Stimulated activated memory B cell treated with anti-CD40 and anti-IgM and Interleukin-4, amounts not matched to agents 10 μg/mL and 1 μg/mL and 100 μg/mL, for 72 hours (primary cell): ENCODE results near the gene MORN1.

Experiments
- ATAC-seq: fragments of 150-1000 bp; cut with Tn5 transposase; 2 replicates; pipeline ENCODE4 v1.10.0; 2021
- H3K27ac Mint-ChIP-seq: one replicate; pipeline ENCODE4 v1.8.0; 2022; ENCODE audit warnings: mild to moderate bottlenecking, mixed read lengths
- H3K27me3 Mint-ChIP-seq: one replicate; pipeline ENCODE4 v1.8.0; 2022; ENCODE audit warnings: mixed read lengths
- H3K36me3 Mint-ChIP-seq: one replicate; pipeline ENCODE4 v1.8.0; 2022; ENCODE audit warnings: mixed read lengths
- H3K4me1 Mint-ChIP-seq: one replicate; pipeline ENCODE4 v1.8.0; 2022; ENCODE audit warnings: mixed read lengths
- H3K4me3 Mint-ChIP-seq: one replicate; pipeline ENCODE4 v1.8.0; 2022; ENCODE audit warnings: mild to moderate bottlenecking, moderate library complexity, mixed read lengths
- H3K9me3 Mint-ChIP-seq: one replicate; pipeline ENCODE4 v1.8.0; 2022; ENCODE audit warnings: mixed read lengths

Gene MORN1

DNA sequence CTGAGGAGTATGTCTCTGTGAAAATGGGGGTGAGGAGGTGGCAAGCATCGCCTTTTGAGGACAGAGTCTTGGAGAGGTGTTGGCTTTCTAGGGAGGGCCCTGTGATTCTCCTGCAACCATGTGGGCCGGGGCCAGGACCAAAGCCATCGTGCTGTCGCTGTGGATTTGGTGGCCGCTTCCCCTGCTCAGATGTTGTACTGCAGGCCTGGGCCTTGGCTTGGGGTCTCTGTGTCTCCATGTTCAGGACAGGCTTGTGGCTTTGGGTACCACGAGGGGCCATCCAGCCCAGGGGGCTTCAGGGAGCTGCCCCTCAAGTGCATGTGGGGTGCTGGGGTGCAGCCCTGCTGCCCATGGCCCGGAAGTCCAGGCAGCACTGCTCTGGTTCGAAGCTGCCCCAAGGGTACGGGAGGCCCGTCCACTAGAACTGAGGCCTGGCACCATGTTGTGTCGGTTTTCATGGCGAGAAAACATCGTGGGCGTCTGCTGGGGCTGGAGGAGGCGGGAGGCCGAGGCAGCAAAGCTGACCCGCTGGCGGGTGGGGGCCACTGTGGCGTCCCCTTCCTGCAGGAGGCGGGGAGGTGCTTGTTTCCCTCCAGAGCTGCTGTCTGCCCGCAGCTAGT lies 107.9 kb downstream of the MORN1 start:
- Mint-ChIP-seq H3K36me3 (no peaks in the 10 kb centered on the region), H3K4me1 (peaks cover 44% of the 10 kb centered on the region), H3K27ac (no peak overlapping the region), H3K27me3 (no peaks in the 10 kb centered on the region), H3K4me3 (no peak overlapping the region), H3K9me3 (no peaks in the 10 kb centered on the region)
- no peak for ATAC-seq

DNA sequence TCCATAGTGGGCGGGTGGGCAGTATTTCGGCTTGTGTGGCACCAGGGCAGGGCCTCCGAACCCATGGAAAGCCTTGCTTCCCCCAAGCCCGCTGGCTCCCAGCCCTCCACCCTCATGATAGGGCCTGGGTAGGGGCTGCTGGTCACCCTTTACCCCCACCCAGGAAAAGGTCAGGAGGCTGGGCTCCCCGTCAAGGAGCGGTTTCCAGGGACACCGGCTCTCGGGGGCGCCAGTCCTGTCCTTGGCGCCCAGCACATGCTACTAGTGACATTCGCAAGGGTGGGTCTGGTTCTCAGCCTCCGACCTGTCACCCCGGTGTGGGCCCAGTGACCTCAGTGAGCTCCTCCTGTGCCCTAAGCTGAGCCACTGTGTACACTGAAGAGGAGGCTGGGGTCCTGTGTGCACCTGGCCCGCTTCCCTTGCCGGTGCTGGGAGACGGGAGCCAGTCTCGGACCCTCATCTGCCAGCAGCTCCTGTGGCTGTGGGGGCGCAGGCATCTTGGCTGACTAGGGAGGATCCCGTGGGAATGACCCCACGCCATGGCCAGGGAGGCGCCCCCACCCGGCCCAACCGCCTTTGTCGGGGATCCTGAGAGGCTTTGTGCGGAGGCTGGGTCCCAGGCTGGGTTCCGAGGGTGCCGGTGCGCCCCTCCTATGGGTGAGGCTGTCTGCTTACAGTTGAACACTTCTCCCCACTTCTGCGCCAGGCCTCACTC lies 108.6 kb downstream of the MORN1 start:
- Mint-ChIP-seq H3K27ac (no peak overlapping the region), H3K4me3 (no peak overlapping the region), H3K36me3 (peaks cover 1% of the 10 kb centered on the region), H3K4me1 (peaks cover 37% of the 10 kb centered on the region), H3K27me3 (no peaks in the 10 kb centered on the region), H3K9me3 (no peaks in the 10 kb centered on the region)
- no peak for ATAC-seq

DNA sequence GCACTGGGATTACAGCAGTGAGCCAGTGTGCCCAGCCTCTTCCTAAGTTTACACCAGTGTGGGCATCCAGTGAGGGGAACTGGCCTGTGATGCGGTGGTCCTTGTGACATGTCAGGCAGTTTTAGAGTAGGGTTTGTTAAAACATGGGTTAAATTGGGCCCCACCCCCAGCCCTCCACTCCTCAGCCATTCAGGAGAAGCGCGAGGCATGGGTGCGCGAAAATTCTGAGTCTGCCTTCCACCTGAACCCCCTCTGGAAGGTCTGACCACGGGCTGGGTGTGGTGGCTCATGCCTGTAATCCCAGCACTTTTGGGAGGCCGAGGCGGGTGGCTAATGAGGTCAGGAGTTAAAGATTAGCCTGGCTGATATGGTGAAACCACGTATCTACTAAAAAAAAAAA lies 111.5 kb downstream of the MORN1 start:
- peaks cover 14% of the 10 kb centered on the region for H3K36me3 Mint-ChIP-seq
- peak overlapping the region; percentile 22 for H3K27ac Mint-ChIP-seq
- H3K27me3 Mint-ChIP-seq, result no peaks in the 10 kb centered on the region
- no peak for ATAC-seq
- H3K9me3 Mint-ChIP-seq, result no peaks in the 10 kb centered on the region
- H3K4me3 Mint-ChIP-seq, result no peak overlapping the region
- H3K4me1 Mint-ChIP-seq, result peaks cover 46% of the 10 kb centered on the region

- H3K4me1 Mint-ChIP-seq, result peaks cover 46% of the 10 kb centered on the region
- H3K4me3 Mint-ChIP-seq, result no peak overlapping the region
- ATAC-seq, result no peak
- no peaks in the 10 kb centered on the region for H3K27me3 Mint-ChIP-seq
- H3K9me3 Mint-ChIP-seq, result no peaks in the 10 kb centered on the region
- H3K27ac Mint-ChIP-seq, result peak overlapping the region; percentile 22
- peaks cover 14% of the 10 kb centered on the region for H3K36me3 Mint-ChIP-seq
Measured at GRCh38 chr1:2279210-2279639, 112.1 kb downstream of the MORN1 start.

- Mint-ChIP-seq H3K27ac (peak overlapping the region; percentile 22), H3K27me3 (no peaks in the 10 kb centered on the region), H3K36me3 (peaks cover 14% of the 10 kb centered on the region), H3K4me1 (peaks cover 50% of the 10 kb centered on the region), H3K9me3 (no peaks in the 10 kb centered on the region), H3K4me3 (no peak overlapping the region)
- no peak for ATAC-seq
Measured at GRCh38 chr1:2278591-2279209, 112.7 kb downstream of the MORN1 start.

GRCh38 chr1:2277741-2278488 lies 113.4 kb downstream of the MORN1 start:
- H3K27me3 Mint-ChIP-seq, result no peaks in the 10 kb centered on the region
- peaks cover 58% of the 10 kb centered on the region for H3K4me1 Mint-ChIP-seq
- H3K9me3 Mint-ChIP-seq, result no peaks in the 10 kb centered on the region
- H3K4me3 Mint-ChIP-seq, result no peak overlapping the region
- peaks cover 14% of the 10 kb centered on the region for H3K36me3 Mint-ChIP-seq
- H3K27ac Mint-ChIP-seq, result no peak overlapping the region
- ATAC-seq, result no peak

DNA sequence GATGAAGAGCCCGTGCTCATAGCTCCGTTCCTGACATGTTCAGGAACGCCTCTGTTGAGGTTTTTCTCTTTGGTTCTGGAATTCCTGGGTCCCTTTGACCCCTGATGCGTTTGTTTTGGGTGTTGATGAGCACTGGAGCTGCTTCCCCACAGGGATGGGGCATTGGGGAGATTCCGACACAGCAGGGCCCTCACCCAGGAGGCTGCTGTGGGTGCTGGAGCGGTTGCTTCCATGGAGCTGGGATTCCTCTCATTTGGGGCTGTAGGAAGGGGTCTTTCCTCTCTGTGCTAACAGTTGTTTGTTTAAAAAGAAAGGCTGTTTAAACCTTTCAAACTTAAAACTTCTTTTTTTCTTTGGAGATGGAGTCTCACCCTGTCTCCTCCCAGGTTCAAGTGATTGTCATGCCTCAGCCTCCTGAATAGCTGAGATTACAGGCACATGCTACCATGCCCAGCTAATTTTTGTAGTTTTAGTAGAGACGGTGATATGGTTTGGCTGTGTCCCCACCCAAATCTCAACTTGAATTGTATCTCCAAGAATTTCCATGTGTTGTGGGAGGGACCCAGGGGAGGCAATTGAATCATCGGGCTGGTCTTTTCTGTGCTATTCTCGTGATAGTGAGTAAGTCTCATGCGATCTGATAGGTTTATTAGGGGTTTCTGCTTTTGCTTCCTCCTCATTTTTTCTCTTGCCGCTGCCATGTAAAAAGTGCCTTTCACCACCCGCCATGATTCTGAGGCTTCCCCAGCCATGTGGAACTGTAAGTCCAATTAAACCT lies 114.4 kb downstream of the MORN1 start:
- no peaks in the 10 kb centered on the region for H3K9me3 Mint-ChIP-seq
- peaks cover 14% of the 10 kb centered on the region for H3K36me3 Mint-ChIP-seq
- peak overlapping the region; percentile 44 for H3K27ac Mint-ChIP-seq
- no peak for ATAC-seq
- no peaks in the 10 kb centered on the region for H3K27me3 Mint-ChIP-seq
- peaks cover 63% of the 10 kb centered on the region for H3K4me1 Mint-ChIP-seq
- no peak overlapping the region for H3K4me3 Mint-ChIP-seq

GRCh38 chr1:2275796-2276536 lies 115.4 kb downstream of the MORN1 start:
- Mint-ChIP-seq H3K36me3 (peaks cover 14% of the 10 kb centered on the region), H3K4me3 (peak overlapping the region; percentile 5), H3K27me3 (no peaks in the 10 kb centered on the region), H3K9me3 (no peaks in the 10 kb centered on the region), H3K27ac (peak overlapping the region; percentile 44), H3K4me1 (peaks cover 71% of the 10 kb centered on the region)
- peak; percentile 84 for ATAC-seq

DNA sequence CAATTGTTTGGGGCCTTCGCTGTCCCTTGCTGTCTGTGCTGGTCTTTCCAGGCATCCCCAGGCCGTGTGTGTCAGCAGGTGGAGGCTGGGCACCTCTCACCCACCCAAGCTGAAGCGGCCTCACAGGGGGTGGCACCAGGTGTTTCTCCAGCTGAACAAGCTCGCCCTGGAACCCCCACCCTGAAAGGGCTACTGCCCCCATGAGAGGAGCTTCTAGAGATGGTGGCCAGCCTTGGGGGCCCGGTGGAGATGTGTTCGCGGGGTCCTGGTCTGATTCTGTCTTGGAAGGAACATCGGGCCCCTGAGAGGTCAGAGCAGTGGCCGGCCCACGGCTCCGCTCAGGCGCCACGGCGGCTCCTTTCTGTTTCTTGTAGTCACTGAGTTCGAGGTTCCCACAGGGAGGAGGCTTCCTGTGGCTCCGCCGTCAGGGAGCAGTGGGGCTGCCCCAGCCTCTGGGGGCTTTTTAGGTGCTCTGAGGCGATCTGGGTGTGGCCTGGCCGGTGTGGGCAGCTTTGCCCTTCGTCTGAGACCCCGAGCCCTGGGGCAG lies 116.4 kb downstream of the MORN1 start:
- peak overlapping the region; percentile 61 for H3K27ac Mint-ChIP-seq
- H3K36me3 Mint-ChIP-seq, result peaks cover 14% of the 10 kb centered on the region
- H3K9me3 Mint-ChIP-seq, result no peaks in the 10 kb centered on the region
- ATAC-seq, result peak; percentile 52
- H3K27me3 Mint-ChIP-seq, result no peaks in the 10 kb centered on the region
- peak overlapping the region; percentile 5 for H3K4me3 Mint-ChIP-seq
- peaks cover 75% of the 10 kb centered on the region for H3K4me1 Mint-ChIP-seq

GRCh38 chr1:2274231-2274928 lies 117.0 kb downstream of the MORN1 start:
- ATAC-seq, result no peak
- Mint-ChIP-seq H3K9me3 (no peaks in the 10 kb centered on the region), H3K27ac (peak overlapping the region; percentile 61), H3K36me3 (peaks cover 14% of the 10 kb centered on the region), H3K27me3 (no peaks in the 10 kb centered on the region), H3K4me1 (peaks cover 71% of the 10 kb centered on the region), H3K4me3 (peak overlapping the region; percentile 5)

DNA sequence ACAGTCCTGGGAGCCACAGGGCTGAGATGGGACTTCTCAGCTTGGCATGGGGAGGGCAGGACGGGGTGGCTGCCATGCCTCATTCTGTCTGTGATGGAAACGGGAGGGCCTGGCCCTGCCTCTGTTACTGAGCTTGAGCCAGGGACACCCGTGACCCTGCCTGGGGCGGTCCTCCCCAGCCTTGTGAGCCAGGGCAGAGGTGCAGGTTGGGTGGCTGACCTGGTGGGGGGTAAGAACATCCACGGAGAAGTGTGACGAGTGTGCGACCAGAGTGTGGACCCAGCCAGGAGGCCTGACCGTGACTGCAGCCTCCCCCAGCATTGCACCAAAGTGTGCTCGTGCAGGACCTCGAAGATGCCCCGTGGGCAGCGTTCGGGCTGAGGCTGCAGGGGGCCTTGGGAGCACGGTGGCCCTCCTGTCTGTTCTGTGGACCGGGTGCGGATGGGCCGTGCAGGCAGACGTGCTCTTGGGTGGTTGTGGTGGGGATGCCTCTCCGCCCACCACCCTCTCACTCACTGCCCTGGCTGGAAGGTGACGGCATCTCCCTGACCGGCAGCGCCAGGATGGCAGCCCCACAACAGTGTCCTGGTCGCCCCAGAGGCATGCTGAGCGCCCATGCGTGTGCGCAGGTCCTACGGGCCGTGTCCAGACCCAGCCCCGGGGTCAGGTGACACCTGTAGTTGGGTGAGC lies 117.8 kb downstream of the MORN1 start:
- no peak overlapping the region for H3K27ac Mint-ChIP-seq
- peaks cover 17% of the 10 kb centered on the region for H3K36me3 Mint-ChIP-seq
- H3K27me3 Mint-ChIP-seq, result no peaks in the 10 kb centered on the region
- ATAC-seq, result no peak
- H3K4me3 Mint-ChIP-seq, result no peak overlapping the region
- H3K9me3 Mint-ChIP-seq, result no peaks in the 10 kb centered on the region
- H3K4me1 Mint-ChIP-seq, result peaks cover 72% of the 10 kb centered on the region

- Mint-ChIP-seq H3K4me3 (no peak overlapping the region), H3K36me3 (peaks cover 17% of the 10 kb centered on the region), H3K9me3 (no peaks in the 10 kb centered on the region), H3K27ac (no peak overlapping the region), H3K27me3 (no peaks in the 10 kb centered on the region), H3K4me1 (peaks cover 73% of the 10 kb centered on the region)
- ATAC-seq, result no peak
Measured at GRCh38 chr1:2272686-2273400, 118.5 kb downstream of the MORN1 start.
